D721Med (cell line): ENCODE results near the gene ANK3.
"Not testable (repeated sequence)": the region's sequence is repeated elsewhere in the genome, so short reads cannot be mapped to it uniquely, and the experiment has no call there.

ENCODE experiments used
- DNase-seq: peaks from one replicate; pipeline ENCODE4 v3.0.0; 2011; ENCODE audit warnings: low spot score; ENCODE audit not compliant: insufficient read length
- FAIRE-seq: peaks from 2 replicates; lab custom pipeline; 2011; peaks lifted over from hg19 to GRCh38; lab: Jason Lieb, UNC
- TF ChIP-seq, protein P1 (sequence below): IDR thresholded peaks from 2 replicates; pipeline ENCODE4 v1.5.1; 2012; ENCODE audit warnings: mild to moderate bottlenecking, control low read depth; ENCODE audit not compliant: insufficient read depth; ENCODE audit errors: missing control alignments

ANK3 gene

DNA sequence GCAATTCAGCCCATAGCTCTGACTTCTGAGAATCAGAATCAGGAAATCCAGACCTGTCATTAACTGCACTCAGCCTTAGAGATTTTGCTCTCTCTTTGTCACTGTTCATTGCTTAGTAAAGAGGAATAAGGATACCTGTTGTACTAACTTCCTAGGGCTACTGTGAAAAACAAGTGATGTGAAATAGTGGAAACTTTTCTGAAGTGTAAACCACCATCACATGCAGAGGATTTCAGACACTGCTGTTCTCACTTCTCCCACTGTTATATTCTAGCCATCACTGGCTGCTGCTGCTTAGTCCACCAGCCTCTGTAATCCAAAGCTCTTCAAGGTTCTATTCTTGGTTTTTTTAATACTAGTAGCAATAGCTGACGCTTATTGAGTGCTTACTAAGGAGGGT, 353.7 kb downstream of the ANK3 start:
- DNase-seq (no peak), FAIRE-seq (no peak)
- TF ChIP-seq, protein P1, sequence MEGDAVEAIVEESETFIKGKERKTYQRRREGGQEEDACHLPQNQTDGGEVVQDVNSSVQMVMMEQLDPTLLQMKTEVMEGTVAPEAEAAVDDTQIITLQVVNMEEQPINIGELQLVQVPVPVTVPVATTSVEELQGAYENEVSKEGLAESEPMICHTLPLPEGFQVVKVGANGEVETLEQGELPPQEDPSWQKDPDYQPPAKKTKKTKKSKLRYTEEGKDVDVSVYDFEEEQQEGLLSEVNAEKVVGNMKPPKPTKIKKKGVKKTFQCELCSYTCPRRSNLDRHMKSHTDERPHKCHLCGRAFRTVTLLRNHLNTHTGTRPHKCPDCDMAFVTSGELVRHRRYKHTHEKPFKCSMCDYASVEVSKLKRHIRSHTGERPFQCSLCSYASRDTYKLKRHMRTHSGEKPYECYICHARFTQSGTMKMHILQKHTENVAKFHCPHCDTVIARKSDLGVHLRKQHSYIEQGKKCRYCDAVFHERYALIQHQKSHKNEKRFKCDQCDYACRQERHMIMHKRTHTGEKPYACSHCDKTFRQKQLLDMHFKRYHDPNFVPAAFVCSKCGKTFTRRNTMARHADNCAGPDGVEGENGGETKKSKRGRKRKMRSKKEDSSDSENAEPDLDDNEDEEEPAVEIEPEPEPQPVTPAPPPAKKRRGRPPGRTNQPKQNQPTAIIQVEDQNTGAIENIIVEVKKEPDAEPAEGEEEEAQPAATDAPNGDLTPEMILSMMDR: no peak

DNA sequence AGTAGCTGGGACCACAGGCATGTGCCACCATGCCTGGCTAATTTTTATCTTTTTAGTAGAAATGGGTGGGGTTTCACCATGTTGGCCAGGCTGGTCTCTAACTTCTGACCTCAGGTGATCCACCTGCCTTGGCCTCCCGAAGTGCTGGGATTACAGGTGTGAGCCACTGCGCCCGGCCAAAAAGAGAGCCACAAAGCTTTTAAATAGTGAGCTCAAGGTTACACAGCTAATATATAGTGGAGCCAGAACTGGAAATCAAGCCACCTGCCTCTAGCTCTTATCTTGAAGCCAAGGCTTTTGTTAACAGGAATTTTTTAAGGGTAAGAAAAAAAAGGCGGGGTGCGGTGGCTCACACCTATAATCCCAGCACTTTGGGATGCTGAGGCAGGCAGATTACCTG, 354.3 kb downstream of the ANK3 start:
- FAIRE-seq, DNase-seq: not testable (repeated sequence)

DNA sequence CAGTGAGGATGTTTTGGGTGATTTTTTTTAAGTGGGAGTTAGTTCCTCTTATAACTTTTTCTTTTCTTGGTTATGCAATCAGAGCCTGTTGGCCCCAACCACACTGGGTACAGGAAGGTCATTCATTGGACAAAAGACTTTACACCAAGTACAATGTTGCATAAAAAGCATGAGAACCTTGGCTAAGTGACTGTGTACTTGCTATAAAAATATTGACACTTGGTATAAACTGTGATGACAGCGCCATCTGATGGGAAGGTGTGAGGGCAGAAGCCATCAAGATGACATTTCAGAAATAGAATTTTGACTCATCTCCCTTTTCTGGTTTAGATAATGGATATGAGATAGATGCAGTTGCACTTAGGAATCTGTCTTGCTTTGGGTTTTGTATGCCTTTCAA, 357.0 kb downstream of the ANK3 start:
- DNase-seq: peak; percentile 19
- TF ChIP-seq, protein P1: peak; percentile 86
- FAIRE-seq: peak; percentile 81

DNA sequence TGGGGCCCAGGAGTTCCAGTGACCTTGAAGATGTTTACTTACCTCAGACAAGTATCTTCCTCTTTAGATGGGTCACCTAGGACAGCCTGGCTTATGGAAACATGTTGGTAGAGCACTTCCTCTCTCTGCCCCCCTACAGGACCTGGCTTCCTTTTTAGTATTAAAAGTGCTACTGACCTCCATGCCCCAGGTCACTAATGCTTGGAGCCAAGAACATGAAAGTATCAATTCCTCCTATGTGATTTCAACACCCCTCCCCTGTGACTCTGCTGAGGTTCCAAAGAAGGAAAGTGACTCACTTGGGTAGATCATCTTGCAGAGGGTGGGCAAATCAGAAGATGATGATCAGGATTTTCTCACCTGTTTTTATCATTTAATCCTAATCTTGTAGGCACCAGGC, 358.0 kb downstream of the ANK3 start:
- FAIRE-seq (no peak), DNase-seq (no peak)
- TF ChIP-seq, protein P1: no peak

DNA sequence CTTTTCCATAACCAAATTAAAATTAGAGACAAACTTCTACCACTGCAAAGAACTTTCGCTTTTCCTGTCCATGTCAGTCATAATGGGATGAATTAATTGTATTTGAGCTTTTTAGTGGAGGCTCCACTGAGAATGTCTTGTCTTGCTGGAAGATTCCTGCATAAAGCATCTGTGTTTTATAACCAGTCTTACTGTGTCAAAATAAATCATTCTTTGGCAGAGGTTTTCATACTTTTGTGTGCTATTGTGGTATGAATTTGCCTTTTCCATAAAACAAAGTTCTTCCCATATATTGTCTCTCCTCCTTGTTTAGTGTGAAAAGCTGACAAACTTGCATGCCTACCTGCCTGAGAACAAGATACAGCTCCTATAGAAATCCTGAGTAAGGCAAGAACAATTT, 358.5 kb downstream of the ANK3 start:
- TF ChIP-seq, protein P1: no peak
- DNase-seq: no peak
- FAIRE-seq: no peak

DNA sequence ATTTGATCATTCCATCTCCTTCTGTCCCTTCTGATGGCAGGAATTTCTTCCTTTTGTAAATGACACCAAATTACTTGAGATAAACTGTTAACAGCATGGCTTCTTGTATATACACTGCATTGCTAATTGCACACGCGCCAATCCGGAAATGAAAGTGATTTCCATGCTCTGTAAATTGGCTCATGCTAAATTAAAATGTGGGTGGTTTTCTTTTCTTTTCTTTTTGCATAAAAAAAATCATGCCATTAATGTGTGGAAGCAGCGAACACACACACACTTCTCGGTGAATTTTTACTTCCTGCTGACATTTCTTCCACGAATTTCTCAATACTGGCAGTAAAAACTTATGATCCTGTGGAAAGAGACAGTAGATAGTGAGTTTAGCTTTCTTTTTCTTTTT, 360.2 kb downstream of the ANK3 start:
- TF ChIP-seq, protein P1: no peak
- no peak for DNase-seq
- FAIRE-seq: no peak

DNA sequence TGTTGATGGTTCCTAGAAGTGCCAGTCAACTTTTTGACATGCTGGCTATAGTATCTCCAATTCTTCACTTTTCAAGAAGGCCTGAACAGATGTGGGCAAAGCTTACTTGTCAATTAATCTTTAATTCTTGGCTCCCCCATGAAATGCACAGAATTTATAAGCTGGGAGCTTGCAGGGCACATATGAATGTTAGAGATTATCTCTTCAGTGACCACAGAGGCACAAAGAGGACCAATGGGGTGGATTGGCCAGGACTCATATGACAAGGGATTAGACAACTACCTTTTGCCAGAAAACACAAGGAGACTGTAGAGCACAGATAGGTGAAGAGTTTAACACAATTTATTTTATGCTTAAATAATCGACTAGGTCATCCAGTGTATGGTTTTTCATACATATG, 361.6 kb downstream of the ANK3 start:
- TF ChIP-seq, protein P1: no peak
- FAIRE-seq (peak; percentile 67), DNase-seq (no peak)

DNA sequence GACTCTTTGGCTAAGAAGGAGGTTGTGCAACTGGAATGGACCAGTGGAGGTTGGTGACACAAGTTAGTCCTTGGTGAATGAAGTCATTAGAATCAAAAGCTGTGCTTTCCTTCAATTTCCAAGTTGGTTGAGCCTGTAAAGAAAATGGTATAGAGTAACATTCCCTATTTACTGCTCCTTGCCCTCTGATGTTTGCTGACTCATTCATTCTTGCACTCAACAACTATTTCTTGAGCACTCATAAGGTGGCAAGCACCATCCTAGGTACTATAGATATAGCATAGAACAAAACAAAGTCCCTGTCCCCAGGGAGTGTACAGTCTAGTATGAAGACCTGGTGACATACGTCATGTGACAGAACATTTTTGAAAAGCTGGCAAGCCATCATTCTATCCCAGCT, 364.4 kb downstream of the ANK3 start:
- no peak for FAIRE-seq
- no peak for DNase-seq
- TF ChIP-seq, protein P1: no peak
